HG03280 (cell line): ENCODE measurements around the gene ZIM2.

ENCODE experiments used
- ATAC-seq: cut with Tn5 transposase; IDR thresholded peaks from one replicate; pipeline ENCODE4 v1.9.1; 2021; ENCODE audit warnings: mild to moderate bottlenecking, moderate library complexity; ENCODE audit not compliant: unreplicated experiment

ZIM2 gene

GRCh38 chr19:56811480-56811879, 29.0 kb downstream of the ZIM2 start:
- no peak for ATAC-seq

- ATAC-seq = no peak
These were observed 30.3 kb downstream of the ZIM2 start for GRCh38 chr19:56810260-56810659.

GRCh38 chr19:56808717-56809392, 31.7 kb downstream of the ZIM2 start:
- ATAC-seq = no peak

- no peak for ATAC-seq
These were observed 33.9 kb downstream of the ZIM2 start for GRCh38 chr19:56806639-56807038.

- ATAC-seq = no peak
These were observed 62.2 kb downstream of the ZIM2 start for GRCh38 chr19:56778351-56778750.

- no peak for ATAC-seq
These were observed 70.9 kb downstream of the ZIM2 start for GRCh38 chr19:56769650-56770049.

GRCh38 chr19:56765137-56765536, 75.4 kb downstream of the ZIM2 start:
- ATAC-seq = no peak

- ATAC-seq = no peak
These were observed 76.3 kb downstream of the ZIM2 start for GRCh38 chr19:56764196-56764695.

GRCh38 chr19:56760842-56761241, 79.7 kb downstream of the ZIM2 start:
- ATAC-seq = no peak

GRCh38 chr19:56759531-56759930, 81.0 kb downstream of the ZIM2 start:
- ATAC-seq = no peak

- ATAC-seq = no peak
These were observed 89.4 kb downstream of the ZIM2 start for GRCh38 chr19:56751078-56751489.

- no peak for ATAC-seq
These were observed 89.9 kb downstream of the ZIM2 start for GRCh38 chr19:56750658-56751057.

GRCh38 chr19:56748378-56748777, 92.1 kb downstream of the ZIM2 start:
- ATAC-seq = no peak

GRCh38 chr19:56746367-56746766, 94.2 kb downstream of the ZIM2 start:
- ATAC-seq = no peak

- no peak for ATAC-seq
These were observed 100.0 kb downstream of the ZIM2 start for GRCh38 chr19:56740501-56740900.

GRCh38 chr19:56736571-56736970, 104.0 kb downstream of the ZIM2 start:
- no peak for ATAC-seq

GRCh38 chr19:56732976-56733375, 107.5 kb downstream of the ZIM2 start:
- ATAC-seq = no peak

GRCh38 chr19:56727677-56728076, 112.8 kb downstream of the ZIM2 start:
- ATAC-seq = no peak

- no peak for ATAC-seq
These were observed 114.6 kb downstream of the ZIM2 start for GRCh38 chr19:56725829-56726424.
